Measurements from ENCODE around the gene PLOD1.
"Not testable (repeated sequence)": the region's sequence is repeated elsewhere in the genome, so short reads cannot be mapped to it uniquely, and the experiment has no call there.

The PLOD1 gene

GRCh38 chr1:11938722-11939526 is 4.4 kb downstream of the PLOD1 start:
- no peak for DNase-seq (ENCODE audit: low spot score)

- DNase-seq (ENCODE audit: low spot score): not testable (repeated sequence)
These were observed 5.3 kb downstream of the PLOD1 start for GRCh38 chr1:11939794-11940193.

- DNase-seq (ENCODE audit: low spot score): peak; percentile 88
These were observed 5.9 kb downstream of the PLOD1 start for GRCh38 chr1:11940260-11940921.

- no peak for DNase-seq (ENCODE audit: low spot score)
These were observed 7.8 kb downstream of the PLOD1 start for GRCh38 chr1:11942280-11942679.

- no peak for DNase-seq (ENCODE audit: low spot score)
These were observed 9.1 kb downstream of the PLOD1 start for GRCh38 chr1:11943619-11944018.

- DNase-seq (ENCODE audit: low spot score): no peak
These were observed 9.9 kb downstream of the PLOD1 start for GRCh38 chr1:11944358-11944931.

GRCh38 chr1:11946647-11947046 is 12.1 kb downstream of the PLOD1 start:
- no peak for DNase-seq (ENCODE audit: low spot score)

GRCh38 chr1:11948822-11949458 is 14.4 kb downstream of the PLOD1 start:
- DNase-seq (ENCODE audit: low spot score): no peak

GRCh38 chr1:11951901-11952300 is 17.4 kb downstream of the PLOD1 start:
- DNase-seq (ENCODE audit: low spot score): peak; percentile 21

GRCh38 chr1:11952455-11953109 is 18.1 kb downstream of the PLOD1 start:
- DNase-seq (ENCODE audit: low spot score): peak; percentile 67

- no peak for DNase-seq (ENCODE audit: low spot score)
These were observed 20.7 kb downstream of the PLOD1 start for GRCh38 chr1:11955221-11955620.

- no peak for DNase-seq (ENCODE audit: low spot score)
These were observed 22.9 kb downstream of the PLOD1 start for GRCh38 chr1:11957398-11957797.

- no peak for DNase-seq (ENCODE audit: low spot score)
These were observed 23.4 kb downstream of the PLOD1 start for GRCh38 chr1:11957897-11958296.

- DNase-seq (ENCODE audit: low spot score): no peak
These were observed 25.8 kb downstream of the PLOD1 start for GRCh38 chr1:11960276-11960675.

GRCh38 chr1:11960715-11961114 is 26.2 kb downstream of the PLOD1 start:
- peak; percentile 49 for DNase-seq (ENCODE audit: low spot score)

GRCh38 chr1:11961230-11961629 is 26.7 kb downstream of the PLOD1 start:
- DNase-seq (ENCODE audit: low spot score): peak; percentile 89

- no peak for DNase-seq (ENCODE audit: low spot score)
These were observed 29.1 kb downstream of the PLOD1 start for GRCh38 chr1:11963622-11964021.

- no peak for DNase-seq (ENCODE audit: low spot score)
These were observed 30.1 kb downstream of the PLOD1 start for GRCh38 chr1:11964656-11965055.

- DNase-seq (ENCODE audit: low spot score): no peak
These were observed 32.6 kb downstream of the PLOD1 start for GRCh38 chr1:11967028-11967547.

GRCh38 chr1:11970441-11971185 is 36.1 kb downstream of the PLOD1 start:
- DNase-seq (ENCODE audit: low spot score): no peak

GRCh38 chr1:11977625-11978024 is 43.1 kb downstream of the PLOD1 start:
- no peak for DNase-seq (ENCODE audit: low spot score)
